Measurements from ENCODE around the gene SMYD3.
"Not testable (repeated sequence)": the region's sequence is repeated elsewhere in the genome, so short reads cannot be mapped to it uniquely, and the experiment has no call there.

SMYD3 gene

GRCh38 chr1:245823408-245824147 is 683.5 kb downstream of the SMYD3 start:
- Mint-ChIP-seq H3K27ac (no peak overlapping the region), H3K9me3 (peaks cover 23% of the 10 kb centered on the region), H3K36me3 (ENCODE audit: low read depth) (no peaks in the 10 kb centered on the region), H3K4me1 (ENCODE audit: low read depth) (no peaks in the 10 kb centered on the region), H3K27me3 (no peaks in the 10 kb centered on the region), H3K4me3 (no peak overlapping the region)
- intact Hi-C loops (cut with micrococcal nuclease), result no loop called here

- intact Hi-C loops (cut with micrococcal nuclease), result no loop called here
- Mint-ChIP-seq H3K4me3 (no peak overlapping the region), H3K36me3 (ENCODE audit: low read depth) (no peaks in the 10 kb centered on the region), H3K27me3 (no peaks in the 10 kb centered on the region), H3K27ac (no peak overlapping the region), H3K9me3 (peaks cover 23% of the 10 kb centered on the region), H3K4me1 (ENCODE audit: low read depth) (no peaks in the 10 kb centered on the region)
Observed at GRCh38 chr1:245822996-245823395, 684.1 kb downstream of the SMYD3 start.

DNA sequence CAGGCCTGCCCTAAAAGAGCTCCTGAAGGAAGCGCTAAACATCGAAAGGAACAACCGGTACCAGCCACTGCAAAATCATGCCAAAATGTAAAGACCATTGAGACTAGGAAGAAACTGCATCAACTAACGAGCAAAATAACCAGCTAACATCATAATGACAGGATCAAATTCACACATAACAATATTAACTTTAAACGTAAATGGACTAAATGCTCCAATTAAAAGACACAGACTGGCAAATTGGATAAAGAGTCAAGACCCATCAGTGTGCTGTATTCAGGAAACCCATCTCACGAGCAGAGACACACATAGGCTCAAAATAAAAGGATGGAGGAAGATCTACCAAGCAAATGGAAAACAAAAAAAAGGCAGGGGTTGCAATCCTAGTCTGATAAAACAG is 688.7 kb downstream of the SMYD3 start:
- H3K4me1 Mint-ChIP-seq (ENCODE audit: low read depth); H3K36me3 Mint-ChIP-seq (ENCODE audit: low read depth); H3K4me3 Mint-ChIP-seq; intact Hi-C loops (cut with micrococcal nuclease); H3K9me3 Mint-ChIP-seq; H3K27me3 Mint-ChIP-seq; H3K27ac Mint-ChIP-seq: not testable (repeated sequence)

DNA sequence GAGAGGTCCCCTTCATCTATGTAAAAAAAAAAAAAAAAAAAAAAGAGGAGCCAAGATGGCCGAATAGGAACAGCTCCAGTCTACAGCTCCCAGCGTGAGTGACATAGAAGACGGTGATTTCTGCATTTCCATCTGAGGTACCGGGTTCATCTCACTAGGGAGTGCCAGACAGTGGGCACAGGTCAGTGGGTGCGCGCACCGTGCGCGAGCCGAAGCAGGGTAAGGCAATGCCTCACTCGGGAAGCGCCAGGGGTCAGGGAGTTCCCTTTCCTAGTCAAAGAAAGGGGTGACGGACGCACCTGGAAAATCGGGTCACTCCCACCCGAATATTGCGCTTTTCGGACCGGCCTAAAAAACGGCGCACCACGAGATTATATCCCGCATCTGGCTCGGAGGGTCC is 690.6 kb downstream of the SMYD3 start:
- H3K27me3 Mint-ChIP-seq; H3K27ac Mint-ChIP-seq; H3K36me3 Mint-ChIP-seq (ENCODE audit: low read depth); intact Hi-C loops (cut with micrococcal nuclease); H3K9me3 Mint-ChIP-seq; H3K4me3 Mint-ChIP-seq; H3K4me1 Mint-ChIP-seq (ENCODE audit: low read depth): not testable (repeated sequence)

DNA sequence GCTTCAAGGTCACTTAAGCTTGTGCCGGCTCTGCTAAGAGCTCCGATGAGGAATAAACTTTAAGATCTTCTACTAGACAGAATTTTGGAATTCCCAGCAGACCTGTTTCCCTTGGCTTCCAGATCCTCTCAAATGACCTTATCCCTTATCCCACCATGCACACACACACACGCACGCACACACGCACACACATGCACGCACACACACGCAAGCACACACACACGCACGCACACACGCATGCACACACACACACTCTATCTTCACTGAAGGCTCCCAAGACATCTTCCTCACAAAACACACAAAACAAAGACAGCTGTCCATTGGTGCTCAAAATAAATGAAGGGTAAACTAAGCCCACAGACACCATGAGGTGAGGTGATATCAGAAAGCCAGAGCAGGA is 692.4 kb downstream of the SMYD3 start:
- H3K4me3 Mint-ChIP-seq, result no peak overlapping the region
- no peaks in the 10 kb centered on the region for H3K4me1 Mint-ChIP-seq (ENCODE audit: low read depth)
- H3K27me3 Mint-ChIP-seq, result no peaks in the 10 kb centered on the region
- H3K9me3 Mint-ChIP-seq, result no peaks in the 10 kb centered on the region
- intact Hi-C loops (cut with micrococcal nuclease), result no loop called here
- no peak overlapping the region for H3K27ac Mint-ChIP-seq
- H3K36me3 Mint-ChIP-seq (ENCODE audit: low read depth), result no peaks in the 10 kb centered on the region

- Mint-ChIP-seq H3K27me3 (no peaks in the 10 kb centered on the region), H3K27ac (no peak overlapping the region), H3K36me3 (ENCODE audit: low read depth) (no peaks in the 10 kb centered on the region), H3K4me3 (no peak overlapping the region), H3K4me1 (ENCODE audit: low read depth) (no peaks in the 10 kb centered on the region), H3K9me3 (no peaks in the 10 kb centered on the region)
- intact Hi-C loops (cut with micrococcal nuclease), result no loop called here
Observed at GRCh38 chr1:245812278-245812677, 694.8 kb downstream of the SMYD3 start.

DNA sequence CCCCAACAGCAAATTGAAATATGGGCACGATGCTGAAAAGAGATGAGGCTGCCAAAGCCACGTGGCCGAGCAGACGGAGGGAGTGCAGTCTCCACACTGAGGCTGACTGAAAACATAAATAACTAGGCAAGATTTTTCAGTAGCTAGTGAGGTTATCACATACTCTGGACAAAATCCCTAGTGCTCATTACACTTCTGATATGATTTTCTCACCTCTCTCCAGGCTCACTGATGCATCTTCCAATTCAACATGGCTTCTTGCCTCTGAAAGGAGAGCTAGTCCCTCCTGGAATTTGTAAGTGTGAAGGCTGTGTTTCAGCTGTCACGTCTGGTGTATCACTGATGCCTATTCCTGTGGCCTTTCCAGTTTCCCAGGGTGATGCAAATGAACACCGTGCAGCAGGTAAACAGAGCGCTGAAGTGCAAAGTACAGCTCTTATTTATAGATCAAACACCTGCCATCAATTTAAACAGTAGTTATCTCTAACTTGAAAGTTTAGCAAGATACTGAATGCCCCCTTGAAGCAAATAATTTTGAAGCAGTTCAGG is 696.2 kb downstream of the SMYD3 start:
- no peak overlapping the region for H3K27ac Mint-ChIP-seq
- intact Hi-C loops (cut with micrococcal nuclease), result no loop called here
- H3K9me3 Mint-ChIP-seq, result no peaks in the 10 kb centered on the region

GRCh38 chr1:245810181-245810769 is 696.8 kb downstream of the SMYD3 start:
- Mint-ChIP-seq H3K9me3 (no peaks in the 10 kb centered on the region), H3K27ac (no peak overlapping the region), H3K36me3 (ENCODE audit: low read depth) (no peaks in the 10 kb centered on the region), H3K27me3 (no peaks in the 10 kb centered on the region), H3K4me3 (no peak overlapping the region), H3K4me1 (ENCODE audit: low read depth) (no peaks in the 10 kb centered on the region)
- intact Hi-C loops (cut with micrococcal nuclease), result no loop called here

More for the DNA sequence above, 696.2 kb downstream of the SMYD3 start:
- Mint-ChIP-seq H3K36me3 (ENCODE audit: low read depth) (no peaks in the 10 kb centered on the region), H3K4me3 (no peak overlapping the region), H3K4me1 (ENCODE audit: low read depth) (no peaks in the 10 kb centered on the region), H3K27me3 (no peaks in the 10 kb centered on the region)

DNA sequence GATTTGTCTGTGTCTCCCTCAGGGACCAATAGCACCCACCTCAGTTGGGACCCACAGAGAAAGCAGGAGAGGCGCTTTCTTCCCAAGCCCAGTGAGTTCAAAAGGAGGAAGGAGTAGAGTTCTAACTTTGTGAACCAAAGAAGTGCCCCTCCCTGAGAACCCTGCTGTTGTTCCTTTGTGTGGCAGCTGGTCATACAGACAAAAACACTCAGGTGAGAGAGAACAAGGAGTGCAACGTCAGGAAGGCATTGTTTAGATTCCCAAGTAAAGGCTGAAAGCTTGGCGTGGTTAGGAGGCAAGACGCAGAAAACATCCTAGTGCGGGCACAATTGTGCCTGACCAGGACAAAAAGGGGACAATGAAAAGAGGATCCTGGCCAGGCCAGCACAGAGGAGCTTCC is 697.7 kb downstream of the SMYD3 start:
- Mint-ChIP-seq H3K9me3 (no peaks in the 10 kb centered on the region), H3K4me1 (ENCODE audit: low read depth) (no peaks in the 10 kb centered on the region), H3K27me3 (no peaks in the 10 kb centered on the region), H3K27ac (no peak overlapping the region), H3K36me3 (ENCODE audit: low read depth) (no peaks in the 10 kb centered on the region), H3K4me3 (no peak overlapping the region)
- intact Hi-C loops (cut with micrococcal nuclease), result no loop called here

GRCh38 chr1:245807954-245808719 is 698.9 kb downstream of the SMYD3 start:
- no peaks in the 10 kb centered on the region for H3K9me3 Mint-ChIP-seq
- H3K36me3 Mint-ChIP-seq (ENCODE audit: low read depth), result no peaks in the 10 kb centered on the region
- no peaks in the 10 kb centered on the region for H3K4me1 Mint-ChIP-seq (ENCODE audit: low read depth)
- intact Hi-C loops (cut with micrococcal nuclease), result no loop called here
- no peak overlapping the region for H3K4me3 Mint-ChIP-seq
- H3K27me3 Mint-ChIP-seq, result no peaks in the 10 kb centered on the region
- no peak overlapping the region for H3K27ac Mint-ChIP-seq

- intact Hi-C loops (cut with micrococcal nuclease), result no loop called here
- Mint-ChIP-seq H3K4me3 (no peak overlapping the region), H3K36me3 (ENCODE audit: low read depth) (no peaks in the 10 kb centered on the region), H3K9me3 (no peaks in the 10 kb centered on the region), H3K27me3 (no peaks in the 10 kb centered on the region), H3K4me1 (ENCODE audit: low read depth) (no peaks in the 10 kb centered on the region), H3K27ac (peak overlapping the region; percentile 22)
Observed at GRCh38 chr1:245807306-245807705, 699.8 kb downstream of the SMYD3 start.

GRCh38 chr1:245805532-245805931 is 701.5 kb downstream of the SMYD3 start:
- no peaks in the 10 kb centered on the region for H3K4me1 Mint-ChIP-seq (ENCODE audit: low read depth)
- no peaks in the 10 kb centered on the region for H3K36me3 Mint-ChIP-seq (ENCODE audit: low read depth)
- no peak overlapping the region for H3K4me3 Mint-ChIP-seq
- no peaks in the 10 kb centered on the region for H3K27me3 Mint-ChIP-seq
- H3K27ac Mint-ChIP-seq, result no peak overlapping the region
- H3K9me3 Mint-ChIP-seq, result no peaks in the 10 kb centered on the region
- intact Hi-C loops (cut with micrococcal nuclease), result no loop called here

DNA sequence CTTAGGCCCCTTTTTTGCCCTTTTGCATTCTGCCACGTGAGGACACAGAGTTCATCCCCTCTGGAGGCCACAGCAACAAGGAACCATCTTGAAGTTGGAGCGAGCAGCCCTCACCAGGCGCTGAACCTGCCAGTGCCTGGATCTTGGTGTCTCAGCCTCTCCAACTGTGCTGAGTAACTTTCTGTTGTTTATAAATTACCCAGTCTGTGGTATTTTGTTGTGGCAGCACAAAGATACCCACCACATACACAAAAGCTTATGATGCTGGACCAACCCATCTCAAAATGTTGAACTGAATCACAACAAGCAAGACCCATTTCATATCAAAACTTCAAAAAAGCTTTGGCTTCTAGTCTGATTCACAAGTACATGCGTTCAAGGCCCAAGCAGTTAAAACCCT is 702.4 kb downstream of the SMYD3 start:
- Mint-ChIP-seq H3K27me3 (no peaks in the 10 kb centered on the region), H3K4me3 (no peak overlapping the region), H3K9me3 (no peaks in the 10 kb centered on the region), H3K27ac (no peak overlapping the region), H3K36me3 (ENCODE audit: low read depth) (no peaks in the 10 kb centered on the region), H3K4me1 (ENCODE audit: low read depth) (no peaks in the 10 kb centered on the region)
- intact Hi-C loops (cut with micrococcal nuclease), result no loop called here

DNA sequence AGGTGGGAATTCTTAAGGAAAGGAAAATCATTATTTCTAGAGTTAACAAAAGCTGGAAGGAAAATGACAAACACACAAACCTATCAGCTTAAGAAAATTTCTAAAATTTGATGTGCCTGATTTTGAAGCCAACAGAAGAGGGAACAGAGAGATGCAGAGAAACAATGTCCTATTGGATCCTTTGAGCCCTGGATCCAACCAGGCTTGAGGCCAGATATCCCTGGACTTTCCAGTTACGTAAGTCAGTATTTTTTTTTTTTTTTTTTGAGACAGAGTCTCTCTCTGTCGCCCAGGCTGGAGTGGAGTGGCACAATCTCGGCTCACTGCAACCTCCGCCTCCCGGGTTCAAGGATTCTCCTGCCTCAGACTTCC is 703.4 kb downstream of the SMYD3 start:
- Mint-ChIP-seq H3K4me1 (ENCODE audit: low read depth) (no peaks in the 10 kb centered on the region), H3K9me3 (no peaks in the 10 kb centered on the region), H3K36me3 (ENCODE audit: low read depth) (no peaks in the 10 kb centered on the region), H3K4me3 (no peak overlapping the region), H3K27me3 (no peaks in the 10 kb centered on the region), H3K27ac (no peak overlapping the region)
- intact Hi-C loops (cut with micrococcal nuclease), result no loop called here

All from dendritic cell treated with granulocyte-macrophage colony-stimulating factor and Interleukin-4, amounts not matched to agents 40 ng/mL and 50 ng/mL, for 4 days (primary cell).